GM13977 (cell line): ENCODE results near the gene ZNF320.
A peak's percentile ranks its signal among the peaks of the same experiment; 100 is the strongest.
"Not testable (repeated sequence)": the region's sequence is repeated elsewhere in the genome, so short reads cannot be mapped to it uniquely, and the experiment has no call there.

Source experiments
- DNase-seq: peaks from one replicate; pipeline ENCODE4 v3.0.0; 2012; ENCODE audit warnings: low spot score
- in situ Hi-C: fragments of 300-500 bp; cut with MboI; formaldehyde crosslinking; loops from one replicate; pipeline ENCODE4 v1.12.0; 2022; ENCODE audit warnings: low sequenced_read_pairs, low pct_unique_long_range_greater_than_20kb, mixed read lengths, inconsistent platforms; ENCODE audit not compliant: unreplicated experiment
- TF ChIP-seq, protein P1 (sequence below): IDR thresholded peaks from 2 replicates; pipeline ENCODE4 v1.5.1; 2012; ENCODE audit warnings: mild to moderate bottlenecking, control low read depth; ENCODE audit not compliant: insufficient read depth; ENCODE audit errors: extremely low read depth, missing control alignments

Gene ZNF320

DNA sequence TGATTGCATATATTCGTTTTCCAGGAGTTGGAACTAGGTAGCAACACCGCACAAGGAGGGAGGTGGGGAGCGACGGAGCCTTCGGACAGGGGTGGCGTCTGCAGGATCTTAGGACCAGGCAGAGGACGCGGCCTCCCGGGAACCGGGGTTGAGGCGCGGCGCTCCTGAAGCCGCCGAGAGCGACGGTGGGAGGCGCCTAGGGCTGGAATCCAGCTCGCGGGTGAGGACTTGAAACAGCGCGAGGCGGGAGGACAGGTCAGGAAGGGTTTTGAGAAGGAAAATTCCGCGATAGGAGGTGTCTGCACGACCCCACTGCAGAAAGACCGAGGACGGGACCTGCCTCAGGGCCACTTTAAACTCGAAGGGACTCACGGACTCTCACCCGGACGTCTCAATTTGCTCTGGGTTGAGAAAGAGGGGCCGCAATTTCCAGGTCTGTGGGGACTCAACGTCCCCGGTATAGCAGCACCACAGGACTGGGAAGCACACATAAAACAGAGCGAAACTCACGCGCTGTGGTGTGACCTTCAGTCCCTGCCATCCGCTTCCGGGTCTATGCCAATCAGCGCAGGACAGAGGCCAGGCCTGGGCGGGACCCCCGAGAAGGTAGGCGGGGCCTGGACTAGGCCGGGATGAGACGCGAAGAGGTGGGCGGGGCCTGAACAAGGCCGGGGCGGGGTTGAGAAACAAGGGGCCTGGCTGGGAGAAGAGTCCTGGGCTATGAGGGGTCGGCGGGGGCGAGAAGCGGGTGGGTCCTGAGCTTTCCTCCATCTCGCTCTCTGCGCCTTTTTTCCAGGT, at the start of gene ZNF320:
Gene ZNF320 (minus strand): TSS at position 498 of the 798 bp plus-strand sequence. CDS start 7,380 bp downstream, outside the sequence.
- TF ChIP-seq, protein P1, sequence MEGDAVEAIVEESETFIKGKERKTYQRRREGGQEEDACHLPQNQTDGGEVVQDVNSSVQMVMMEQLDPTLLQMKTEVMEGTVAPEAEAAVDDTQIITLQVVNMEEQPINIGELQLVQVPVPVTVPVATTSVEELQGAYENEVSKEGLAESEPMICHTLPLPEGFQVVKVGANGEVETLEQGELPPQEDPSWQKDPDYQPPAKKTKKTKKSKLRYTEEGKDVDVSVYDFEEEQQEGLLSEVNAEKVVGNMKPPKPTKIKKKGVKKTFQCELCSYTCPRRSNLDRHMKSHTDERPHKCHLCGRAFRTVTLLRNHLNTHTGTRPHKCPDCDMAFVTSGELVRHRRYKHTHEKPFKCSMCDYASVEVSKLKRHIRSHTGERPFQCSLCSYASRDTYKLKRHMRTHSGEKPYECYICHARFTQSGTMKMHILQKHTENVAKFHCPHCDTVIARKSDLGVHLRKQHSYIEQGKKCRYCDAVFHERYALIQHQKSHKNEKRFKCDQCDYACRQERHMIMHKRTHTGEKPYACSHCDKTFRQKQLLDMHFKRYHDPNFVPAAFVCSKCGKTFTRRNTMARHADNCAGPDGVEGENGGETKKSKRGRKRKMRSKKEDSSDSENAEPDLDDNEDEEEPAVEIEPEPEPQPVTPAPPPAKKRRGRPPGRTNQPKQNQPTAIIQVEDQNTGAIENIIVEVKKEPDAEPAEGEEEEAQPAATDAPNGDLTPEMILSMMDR, result peak; percentile 3
- DNase-seq, result peak; percentile 94
- in situ Hi-C loops, result no loop called here

DNA sequence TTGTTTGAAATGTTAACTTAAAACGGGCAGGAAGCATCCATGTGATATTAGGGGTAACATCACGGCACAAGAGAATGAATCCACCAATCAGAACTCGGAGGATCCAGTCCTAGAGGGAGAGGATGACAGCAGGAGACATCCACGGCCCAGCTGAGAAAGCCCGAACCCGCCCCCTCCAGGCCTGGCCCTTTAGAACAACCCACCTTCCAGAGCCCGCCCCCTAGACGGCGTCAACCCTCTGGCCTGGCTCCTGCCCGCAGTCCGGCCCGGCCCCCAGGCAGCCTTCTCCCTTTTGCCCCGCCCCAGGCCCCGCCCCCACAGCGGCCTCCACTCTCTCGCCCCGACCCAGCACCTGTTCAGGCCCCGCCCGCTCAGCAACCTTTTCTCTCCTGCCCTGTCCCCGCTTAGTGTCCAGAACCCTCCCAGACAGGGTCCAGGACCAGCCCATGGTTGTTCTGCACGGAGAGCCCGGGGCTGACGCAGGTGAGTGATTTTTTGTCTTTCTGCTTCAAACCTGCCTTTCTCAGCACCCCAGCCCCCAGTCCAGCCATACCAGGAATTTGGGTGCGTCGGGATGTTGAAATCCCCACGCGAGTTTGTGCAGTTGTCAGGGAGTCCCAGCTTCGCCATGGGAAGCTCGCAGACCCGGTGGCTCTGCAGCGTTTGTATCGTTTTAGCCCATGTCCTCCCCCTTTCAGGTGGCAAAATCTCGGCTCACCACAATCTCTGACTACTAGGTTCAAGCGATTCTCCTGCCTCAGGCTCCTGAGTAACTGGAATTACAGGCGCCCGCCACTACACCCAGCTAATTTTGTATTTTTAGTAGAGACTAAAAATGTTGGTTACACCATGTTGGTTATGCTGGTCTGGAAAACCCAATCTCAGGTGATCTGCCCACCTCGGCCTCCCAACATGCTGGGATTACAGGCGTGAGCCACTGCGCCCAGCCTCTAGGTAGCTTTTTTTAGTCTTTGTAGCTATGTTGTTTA, 49.2 kb upstream of the ZNF320 start:
- in situ Hi-C loops, result loop anchor here (10.0 kb wide), 1 partner anchor 92 kb away; the partner anchor contains the start of gene ZNF468
- TF ChIP-seq, protein P1, result no peak
- no peak for DNase-seq

GRCh38 chr19:52945652-52946321, 48.4 kb upstream of the ZNF320 start:
- TF ChIP-seq, protein P1, result no peak
- in situ Hi-C loops, result loop anchor here (10.0 kb wide), 1 partner anchor 91 kb away; the partner anchor contains the start of gene ZNF468
- DNase-seq, result no peak

- in situ Hi-C loops, result loop anchor here (10.0 kb wide), 1 partner anchor 90 kb away; the partner anchor contains the start of gene ZNF468
- DNase-seq, result not testable (repeated sequence)
Observed at GRCh38 chr19:52944703-52945493, 47.5 kb upstream of the ZNF320 start.

- TF ChIP-seq, protein P1, result no peak
- in situ Hi-C loops, result loop anchor here (10.0 kb wide), 1 partner anchor 89 kb away; the partner anchor contains the start of gene ZNF468
Observed at GRCh38 chr19:52943884-52944643, 46.6 kb upstream of the ZNF320 start.

More at GRCh38 chr19:52943884-52944643, 46.6 kb upstream of the ZNF320 start:
- no peak for DNase-seq
